K562 (cell line): ENCODE data around the gene TMPRSS7.

Experiments used
- ARID4B ChIP-seq: sonication (generic); formaldehyde crosslinking; IDR thresholded peaks from 2 replicates; pipeline ENCODE4 v1.8.0; 2022; ENCODE audit warnings: mild to moderate bottlenecking, missing genetic modification reagents
- BRCA1 ChIP-seq, 2 experiments: fragments of 450-650 bp in 1 of 2; sonication (generic) in 1 of 2; formaldehyde crosslinking in 1 of 2; IDR thresholded peaks; 2 replicates each; pipeline versions ENCODE4 v1.5.0 to v1.6.1; 2017 to 2020; ENCODE audit warnings: mild to moderate bottlenecking in 1 of 2, missing genetic modification reagents in 1 of 2
- CTCF ChIP-seq, 3 experiments: IDR thresholded peaks in 2 of 3; conservative IDR thresholded peaks in 1 of 3; 2 replicates each; pipeline ENCODE4 v1.5.1; 2011 to 2012; ENCODE audit warnings: low read length in 3 of 3, mild to moderate bottlenecking in 3 of 3, control low read depth in 2 of 3, improper control_type of control experiment in 1 of 3, inconsistent platforms in 1 of 3, low read depth in 1 of 3, mixed read lengths in 1 of 3, moderate library complexity in 1 of 3; ENCODE audit not compliant: insufficient read depth in 2 of 3
- ETS1 ChIP-seq: conservative IDR thresholded peaks from 2 replicates; pipeline ENCODE4 v1.6.1; 2011; ENCODE audit warnings: low read depth, mild to moderate bottlenecking, low read length; ENCODE audit not compliant: control insufficient read depth
- HNRNPH1 ChIP-seq: fragments of 200-400 bp; formaldehyde crosslinking; optimal IDR thresholded peaks from 2 replicates; pipeline ENCODE3; 2017; ENCODE audit warnings: low read depth, mild to moderate bottlenecking, low read length, moderate library complexity
- MNT ChIP-seq, 2 experiments: fragments of 450-650 bp; conservative IDR thresholded peaks; 2 replicates each; pipeline ENCODE4 v1.6.1; 2017; ENCODE audit warnings: mild to moderate bottlenecking in 2 of 2, moderate library complexity in 2 of 2
- POLR2A ChIP-seq: fragments of 450-650 bp; conservative IDR thresholded peaks from 2 replicates; pipeline ENCODE4 v1.6.1; 2016
- SRSF3 ChIP-seq: fragments of 200-400 bp; formaldehyde crosslinking; IDR thresholded peaks from 2 replicates; pipeline ENCODE4 v1.6.1; 2016; ENCODE audit warnings: mild to moderate bottlenecking, low read length, moderate library complexity; ENCODE audit not compliant: insufficient read depth
- VEZF1 ChIP-seq: fragments of 200-800 bp; sonication (Bioruptor generic); IDR thresholded peaks from 2 replicates; pipeline ENCODE4 v1.6.1; 2017; ENCODE audit warnings: missing genetic modification characterization, missing compliant biosample characterization
- ZBTB26 ChIP-seq: fragments of 450-650 bp; formaldehyde crosslinking; IDR thresholded peaks from 2 replicates; pipeline ENCODE4 v1.4.0; 2022; ENCODE audit warnings: missing genetic modification characterization
- ZNF561 ChIP-seq: fragments of 450-650 bp; formaldehyde crosslinking; conservative IDR thresholded peaks from 2 replicates; pipeline ENCODE4 v1.4.0; 2020; ENCODE audit warnings: mild to moderate bottlenecking, moderate library complexity

- no peak for TF ChIP-seq POLR2A
- TF ChIP-seq MNT (conservative IDR thresholded peaks at IDR 0.05): no peak
- no peak for TF ChIP-seq ARID4B (CRISPR knock-in tag)
- TF ChIP-seq SRSF3: no peak
- TF ChIP-seq BRCA1 (IDR thresholded peaks at IDR 0.05): no peak
- no peak for TF ChIP-seq BRCA1 (CRISPR knock-in tag; IDR thresholded peaks at IDR 0.05)
- TF ChIP-seq CTCF (IDR thresholded peaks at IDR 0.05 in 2 of 3, conservative IDR thresholded peaks at IDR 0.05 in 1 of 3; ENCODE audit: insufficient read depth in 2 of 3, low read depth in 1 of 3, low read length in 3 of 3): no peak
- no peak for TF ChIP-seq ZNF561 (CRISPR knock-in tag)
- TF ChIP-seq VEZF1 (CRISPR knock-in tag): no peak
- no peak for TF ChIP-seq ZBTB26 (CRISPR knock-in tag)
- TF ChIP-seq ETS1: no peak
- no peak for TF ChIP-seq HNRNPH1
Observed at GRCh38 chr3:112056451-112056929, 22.0 kb downstream of the TMPRSS7 start.
